Hepatocyte (in vitro differentiated cells): ENCODE measurements around the gene RSPRY1.

Experiments
- CTCF ChIP-seq: fragments of 200-600 bp; sonication (generic); IDR thresholded peaks from 2 replicates; pipeline ENCODE4 v1.5.1; 2016; ENCODE audit warnings: antibody characterized with exemption, mild to moderate bottlenecking; ENCODE audit not compliant: poor library complexity
- EZH2phosphoT487 ChIP-seq: fragments of 200-600 bp; sonication (generic); IDR thresholded peaks from one replicate; pipeline ENCODE4 v1.6.1; 2018; ENCODE audit warnings: antibody characterized with exemption, mild to moderate bottlenecking, low read depth, moderate library complexity; ENCODE audit not compliant: unreplicated experiment, severe bottlenecking

- no peak for TF ChIP-seq EZH2phosphoT487
- TF ChIP-seq CTCF: no peak
These were observed 28.6 kb upstream of the RSPRY1 start for GRCh38 chr16:57157533-57157932.
